Suprapubic skin (tissue), 3 donors: ENCODE results near the gene LCAT.

Experiments used
- CTCF ChIP-seq, 2 donors: fragments of 200-600 bp in 1 of 2; fragments of 450-650 bp in 1 of 2; sonication (generic) in 1 of 2; IDR thresholded peaks; one replicate each; pipeline ENCODE4 v1.5.1; 2016 to 2019; ENCODE audit warnings: antibody characterized with exemption in 2 of 2, mild to moderate bottlenecking in 1 of 2, moderate library complexity in 1 of 2
- POLR2A ChIP-seq, 2 donors: fragments of 450-650 bp; IDR thresholded peaks; one replicate each; pipeline ENCODE4 v1.6.1; 2017; ENCODE audit warnings: antibody characterized with exemption in 2 of 2, mild to moderate bottlenecking in 2 of 2, moderate library complexity in 2 of 2

GRCh38 chr16:67976205-67976604 is 32.3 kb upstream of the LCAT start:
- TF ChIP-seq POLR2A (IDR thresholded peaks at IDR 0.05) (no peak), CTCF (IDR thresholded peaks at IDR 0.05) (no peak)
